ENCODE results near the gene LRSAM1. TPM values are rescaled to one million over a fixed set of nuclear protein-coding genes. Genes with fewer than 3 reads are reported as not detected.

LRSAM1 gene
- total RNA-seq, 1 donor from 2014 or later: 17.1 TPM

DNA sequence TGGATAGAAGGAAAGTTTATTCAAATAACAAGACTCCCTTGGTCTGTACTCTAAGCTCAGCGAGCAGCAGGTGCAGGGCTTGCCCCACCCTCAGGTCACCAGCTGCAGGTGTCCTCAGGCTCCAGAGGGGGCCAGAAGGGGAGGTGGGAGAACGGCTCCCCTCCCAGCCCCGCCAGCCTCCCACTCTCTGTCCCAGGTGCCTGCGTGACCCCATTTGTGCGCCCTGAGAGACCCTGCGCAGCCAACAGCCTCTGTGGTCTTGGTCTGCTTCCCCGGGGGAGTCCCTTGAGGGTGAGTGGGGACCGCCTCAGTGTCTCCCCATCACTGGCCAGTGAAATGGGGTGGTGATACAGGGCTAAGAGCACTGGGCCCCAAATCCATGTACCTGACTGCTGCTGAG, 98.4 kb downstream of the LRSAM1 start:
- TF ChIP-seq, protein P1, sequence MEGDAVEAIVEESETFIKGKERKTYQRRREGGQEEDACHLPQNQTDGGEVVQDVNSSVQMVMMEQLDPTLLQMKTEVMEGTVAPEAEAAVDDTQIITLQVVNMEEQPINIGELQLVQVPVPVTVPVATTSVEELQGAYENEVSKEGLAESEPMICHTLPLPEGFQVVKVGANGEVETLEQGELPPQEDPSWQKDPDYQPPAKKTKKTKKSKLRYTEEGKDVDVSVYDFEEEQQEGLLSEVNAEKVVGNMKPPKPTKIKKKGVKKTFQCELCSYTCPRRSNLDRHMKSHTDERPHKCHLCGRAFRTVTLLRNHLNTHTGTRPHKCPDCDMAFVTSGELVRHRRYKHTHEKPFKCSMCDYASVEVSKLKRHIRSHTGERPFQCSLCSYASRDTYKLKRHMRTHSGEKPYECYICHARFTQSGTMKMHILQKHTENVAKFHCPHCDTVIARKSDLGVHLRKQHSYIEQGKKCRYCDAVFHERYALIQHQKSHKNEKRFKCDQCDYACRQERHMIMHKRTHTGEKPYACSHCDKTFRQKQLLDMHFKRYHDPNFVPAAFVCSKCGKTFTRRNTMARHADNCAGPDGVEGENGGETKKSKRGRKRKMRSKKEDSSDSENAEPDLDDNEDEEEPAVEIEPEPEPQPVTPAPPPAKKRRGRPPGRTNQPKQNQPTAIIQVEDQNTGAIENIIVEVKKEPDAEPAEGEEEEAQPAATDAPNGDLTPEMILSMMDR (conservative IDR thresholded peaks at IDR 0.05; ENCODE audit: low read depth, low read length): no peak
- no peak overlapping the region for H3K4me3 ChIP-seq (ENCODE audit: low read depth, low read length)
- no peak for DNase-seq (ENCODE audit: low read depth)

- no peak for DNase-seq (ENCODE audit: low read depth)
- TF ChIP-seq, protein P1 (conservative IDR thresholded peaks at IDR 0.05; ENCODE audit: low read depth, low read length): no peak
- no peak overlapping the region for H3K4me3 ChIP-seq (ENCODE audit: low read depth, low read length)
Observed at GRCh38 chr9:127550282-127550681, 99.0 kb downstream of the LRSAM1 start.

- DNase-seq (ENCODE audit: low read depth): no peak
- TF ChIP-seq, protein P1 (conservative IDR thresholded peaks at IDR 0.05; ENCODE audit: low read depth, low read length): no peak
- H3K4me3 ChIP-seq (ENCODE audit: low read depth, low read length): no peak overlapping the region
Observed at GRCh38 chr9:127550751-127551150, 99.4 kb downstream of the LRSAM1 start.

Other genes starting within 250 kb of the LRSAM1 start
- 2.2 and 10.4 TPM in 2 replicates for gene GARNL3, start 186.7 kb upstream of the LRSAM1 start, total RNA-seq
- gene SLC2A8, start 54.3 kb upstream of the LRSAM1 start, total RNA-seq: 14.8 and 18.2 TPM in 2 replicates
- gene ZNF79, start 27.1 kb upstream of the LRSAM1 start, total RNA-seq: 4.7 and 7.4 TPM in 2 replicates
- 3,182 and 3,187 TPM in 2 replicates for gene RPL12, start 104 bp upstream of the LRSAM1 start, total RNA-seq
- gene STXBP1, start 160.8 kb downstream of the LRSAM1 start, total RNA-seq: 12.4 and 14.6 TPM in 2 replicates

Data from epithelial cell of proximal tubule (primary cell).